OCI-LY7 (cell line): ENCODE measurements around the gene SPRY4. TPM values are rescaled to one million over a fixed set of nuclear protein-coding genes. Genes with fewer than 3 reads are reported as not detected.

ENCODE experiments used
- BruUV-seq: library from RNA; stranded (reverse); fragments of 400-500 nt; replicated peaks from 2 replicates; lab custom pipeline; 2021; lab: Mats Ljungman, UMichigan
- CTCF ChIA-PET: fragments of 300-600 bp; sonication (Branson Sonifier 250); formaldehyde crosslinking; loops from one replicate; lab custom pipeline; 2022; ENCODE audit warnings: antibody characterized with exemption; ENCODE audit not compliant: unreplicated experiment; lab: Charles Lee
- POLR2A ChIA-PET: fragments of 300-600 bp; sonication (Branson Sonifier 250); formaldehyde crosslinking; loops from one replicate; lab custom pipeline; 2022; ENCODE audit warnings: antibody characterized with exemption; lab: Charles Lee
- DNase-seq: peaks from one replicate; pipeline ENCODE4 v3.0.0-alpha.2; 2015; ENCODE audit warnings: low spot score
- H2AFZ ChIP-seq: fragments of 200-600 bp; sonication (generic), shearing (Covaris generic); 2 replicates; pipeline ENCODE4 v1.6.1; 2014; ENCODE audit warnings: mild to moderate bottlenecking, antibody characterized with exemption, low read length, moderate library complexity
- H3K27ac ChIP-seq: fragments of 200-600 bp; sonication (generic); 2 replicates; pipeline ENCODE4 v1.5.1; 2014; ENCODE audit warnings: mixed run types, low read depth, mild to moderate bottlenecking, moderate library complexity, low read length, inconsistent platforms; ENCODE audit not compliant: poor library complexity, severe bottlenecking
- H3K36me3 ChIP-seq: fragments of 200-600 bp; sonication (generic); 2 replicates; pipeline ENCODE4 v1.6.1; 2014; ENCODE audit warnings: mild to moderate bottlenecking, antibody characterized with exemption, low read length, moderate library complexity, mixed read lengths; ENCODE audit not compliant: insufficient read depth
- H3K4me1 ChIP-seq: fragments of 200-600 bp; sonication (generic); 2 replicates; pipeline ENCODE4 v1.5.1; 2014; ENCODE audit warnings: mild to moderate bottlenecking, low read length; ENCODE audit not compliant: insufficient read depth, poor library complexity, severe bottlenecking
- H3K4me2 ChIP-seq: fragments of 200-600 bp; sonication (generic); 2 replicates; pipeline ENCODE4 v1.6.1; 2014; ENCODE audit warnings: mild to moderate bottlenecking, low read length
- H3K4me3 ChIP-seq: fragments of 200-600 bp; sonication (generic); 2 replicates; pipeline ENCODE4 v1.5.1; 2014; ENCODE audit warnings: mild to moderate bottlenecking, low read depth, low read length; ENCODE audit not compliant: poor library complexity, severe bottlenecking
- H3K79me2 ChIP-seq: fragments of 200-600 bp; sonication (generic); 2 replicates; pipeline ENCODE4 v1.6.1; 2016; ENCODE audit warnings: low read depth, mild to moderate bottlenecking, low read length, moderate library complexity, mixed read lengths; ENCODE audit not compliant: insufficient read depth
- H3K9me2 ChIP-seq: fragments of 200-600 bp; sonication (generic); 2 replicates; pipeline ENCODE4 v1.6.1; 2016; ENCODE audit warnings: mild to moderate bottlenecking, low read length, mixed read lengths; ENCODE audit not compliant: insufficient read depth
- H3K9me3 ChIP-seq: fragments of 200-600 bp; sonication (generic); 2 replicates; pipeline ENCODE4 v1.6.1; 2014; ENCODE audit warnings: mild to moderate bottlenecking, mixed run types, low read length, mixed read lengths
- H4K20me1 ChIP-seq: fragments of 200-600 bp; sonication (generic); 2 replicates; pipeline ENCODE4 v1.6.1; 2014; ENCODE audit warnings: mild to moderate bottlenecking, antibody characterized with exemption, low read length, moderate library complexity, mixed read lengths; ENCODE audit not compliant: insufficient read depth
- CTCF ChIP-seq: fragments of 200-600 bp; sonication (generic); conservative IDR thresholded peaks from 2 replicates; pipeline ENCODE4 v1.5.1; 2014; ENCODE audit warnings: mild to moderate bottlenecking, antibody characterized with exemption, low read length, moderate library complexity, mixed read lengths
- EZH2phosphoT487 ChIP-seq: fragments of 200-600 bp; sonication (generic); IDR thresholded peaks from 2 replicates; pipeline ENCODE4 v1.6.1; 2018; ENCODE audit warnings: low read depth, borderline replicate concordance, mild to moderate bottlenecking, mixed run types, antibody characterized with exemption, low read length, moderate library complexity, mixed read lengths
- intact Hi-C: fragments of 100-400 bp; cut with micrococcal nuclease; formaldehyde crosslinking; loops from one replicate; pipeline ENCODE4 v1.10.0; 2022; ENCODE audit not compliant: unreplicated experiment
- total RNA-seq, 2 experiments: library from RNA; depleted of rRNA in 1 of 2; stranded (reverse); fragments of >200 nt in 1 of 2; shearing (Covaris generic) in 1 of 2; gene quantifications; 2 replicates each; pipeline ENCODE4 v1.2.3, GENCODE V29; 2014 to 2022

The SPRY4 gene
- total RNA-seq, 2 experiments from 2014 or later, result not detected

GRCh38 chr5:142330026-142330425 is 5.2 kb upstream of the SPRY4 start:
- Histone ChIP-seq H3K4me1 (no peaks in the 10 kb centered on the region), H3K36me3 (no peaks in the 10 kb centered on the region), H3K9me3 (no peaks in the 10 kb centered on the region), H3K4me3 (no peak overlapping the region), H4K20me1 (no peaks in the 10 kb centered on the region), H2AFZ (no peak overlapping the region), H3K4me2 (no peak overlapping the region), H3K79me2 (no peaks in the 10 kb centered on the region), H3K27ac (no peak overlapping the region), H3K9me2 (no peaks in the 10 kb centered on the region)
- no peak for TF ChIP-seq CTCF
- TF ChIP-seq EZH2phosphoT487, result no peak
- no TSS peak for BruUV-seq
- ChIA-PET POLR2A (interaction anchor here (0.5 to 0.7 kb wide), 2 partner anchors 10 to 517 kb away, joined by 3 read pairs; no protein-coding TSS in a partner anchor), CTCF (no interaction called here)
- intact Hi-C loops, result no loop called here
- no peak for DNase-seq

GRCh38 chr5:142327111-142327842 is 2.5 kb upstream of the SPRY4 start:
- DNase-seq, result no peak
- H3K4me2 ChIP-seq, result no peak overlapping the region
- intact Hi-C loops, result no loop called here
- H3K36me3 ChIP-seq, result no peaks in the 10 kb centered on the region
- H3K27ac ChIP-seq, result no peak overlapping the region
- POLR2A ChIA-PET, result no interaction called here
- no peaks in the 10 kb centered on the region for H4K20me1 ChIP-seq
- no peak overlapping the region for H3K4me3 ChIP-seq
- no peak overlapping the region for H2AFZ ChIP-seq
- H3K79me2 ChIP-seq, result no peaks in the 10 kb centered on the region
- no peaks in the 10 kb centered on the region for H3K9me3 ChIP-seq
- no TSS peak for BruUV-seq
- no peak for TF ChIP-seq CTCF
- TF ChIP-seq EZH2phosphoT487, result no peak
- no peaks in the 10 kb centered on the region for H3K9me2 ChIP-seq
- CTCF ChIA-PET, result no interaction called here
- no peaks in the 10 kb centered on the region for H3K4me1 ChIP-seq

- Histone ChIP-seq H3K4me1 (no peaks in the 10 kb centered on the region), H4K20me1 (no peaks in the 10 kb centered on the region), H3K79me2 (no peaks in the 10 kb centered on the region), H3K4me3 (no peak overlapping the region), H3K9me3 (no peaks in the 10 kb centered on the region), H2AFZ (no peak overlapping the region), H3K36me3 (no peaks in the 10 kb centered on the region), H3K27ac (no peak overlapping the region), H3K4me2 (no peak overlapping the region), H3K9me2 (no peaks in the 10 kb centered on the region)
- DNase-seq, result no peak
- TF ChIP-seq CTCF (no peak), EZH2phosphoT487 (no peak)
- POLR2A ChIA-PET, result no interaction called here
- no TSS peak for BruUV-seq
- intact Hi-C loops, result no loop called here
- CTCF ChIA-PET, result no interaction called here
Observed at GRCh38 chr5:142326480-142326938, 1.7 kb upstream of the SPRY4 start.
